NB4 (cell line): ENCODE measurements around the gene ZNF638.

Experiments
- CTCF ChIP-seq: IDR thresholded peaks from one replicate; pipeline ENCODE4 v1.5.1; 2012; ENCODE audit warnings: low read depth, low read length
- MYC ChIP-seq: IDR thresholded peaks from 2 replicates; pipeline ENCODE4 v1.6.1; 2011; ENCODE audit warnings: low read depth, low read length
- POLR2A ChIP-seq: IDR thresholded peaks from 2 replicates; pipeline ENCODE4 v1.6.1; 2011; ENCODE audit warnings: mild to moderate bottlenecking; ENCODE audit not compliant: insufficient read length; ENCODE audit errors: extremely low read depth
- TF ChIP-seq, protein P1 (sequence below): IDR thresholded peaks from 2 replicates; pipeline ENCODE4 v1.6.1; 2011; ENCODE audit warnings: low read depth, low read length

DNA sequence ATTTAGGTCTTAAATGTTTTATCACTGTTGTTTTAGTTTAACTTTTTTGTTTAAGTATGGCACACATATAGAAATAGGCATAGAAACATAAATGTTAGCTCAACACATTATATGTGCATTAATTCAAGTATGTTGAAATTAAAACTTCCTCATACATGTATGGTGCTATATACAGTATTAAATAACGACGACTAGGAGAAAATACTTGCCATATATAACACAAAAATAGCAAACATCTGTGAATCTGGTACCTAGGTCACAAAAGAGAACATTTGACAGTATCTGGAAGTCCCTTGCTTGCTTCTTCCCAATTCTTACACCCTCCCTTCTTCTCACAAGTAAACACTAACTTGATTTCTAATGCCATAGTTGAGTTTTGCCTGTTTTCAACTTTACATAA is 38.4 kb downstream of the ZNF638 start:
- TF ChIP-seq CTCF (no peak), POLR2A (no peak), MYC (no peak)
- TF ChIP-seq, protein P1, sequence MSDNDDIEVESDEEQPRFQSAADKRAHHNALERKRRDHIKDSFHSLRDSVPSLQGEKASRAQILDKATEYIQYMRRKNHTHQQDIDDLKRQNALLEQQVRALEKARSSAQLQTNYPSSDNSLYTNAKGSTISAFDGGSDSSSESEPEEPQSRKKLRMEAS = no peak
